ENCODE results near the gene VIPR2.
A peak's percentile ranks its signal among the peaks of the same experiment; 100 is the strongest.

Gene VIPR2

DNA sequence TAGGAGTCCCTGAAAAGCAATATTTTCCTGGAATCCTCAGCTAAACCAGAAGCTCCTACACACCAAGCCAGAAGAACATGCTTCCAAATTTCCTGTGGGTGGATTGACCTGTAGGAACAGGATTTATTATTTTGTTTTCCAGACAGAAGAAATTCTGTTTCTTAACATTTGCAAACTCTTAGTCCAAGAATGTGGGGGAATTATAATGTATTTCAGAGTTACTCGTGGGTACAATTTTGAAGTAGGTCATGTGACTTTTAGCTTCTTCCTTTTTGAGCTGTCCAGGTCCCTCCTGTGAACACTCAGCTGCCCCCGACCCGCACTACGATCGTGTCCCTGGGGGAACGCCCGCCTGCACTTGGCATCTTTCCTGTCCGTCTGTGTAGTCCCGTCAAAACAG is 27.7 kb upstream of the VIPR2 start:
- Histone ChIP-seq H3K36me3 (ENCODE audit: insufficient read depth, low read length) (no peaks in the 10 kb centered on the region), H3K27me3 (ENCODE audit: insufficient read depth, low read length, poor library complexity) (no peaks in the 10 kb centered on the region), H3K9me3 (ENCODE audit: insufficient read depth, low read length, severe bottlenecking) (peaks cover 52% of the 10 kb centered on the region), H3K9ac (ENCODE audit: low read depth, low read length) (no peak overlapping the region), H2AFZ (ENCODE audit: low read depth, low read length) (no peak overlapping the region), H4K20me1 (ENCODE audit: insufficient read depth, low read length) (no peaks in the 10 kb centered on the region), H3K4me3 (ENCODE audit: low read depth in 1 of 2, low read length in 2 of 2) (no peak overlapping the region), H3K27ac (ENCODE audit: low read length) (no peak overlapping the region), H3K79me2 (ENCODE audit: insufficient read depth, low read length) (no peaks in the 10 kb centered on the region), H3K4me2 (ENCODE audit: insufficient read depth, low read length) (no peak overlapping the region), H3K4me1 (ENCODE audit: insufficient read depth, low read length) (0 out of 2 replicates have a peak, but pooled peaks cover 4% of the 10 kb centered on the region)
- TF ChIP-seq, protein P1, sequence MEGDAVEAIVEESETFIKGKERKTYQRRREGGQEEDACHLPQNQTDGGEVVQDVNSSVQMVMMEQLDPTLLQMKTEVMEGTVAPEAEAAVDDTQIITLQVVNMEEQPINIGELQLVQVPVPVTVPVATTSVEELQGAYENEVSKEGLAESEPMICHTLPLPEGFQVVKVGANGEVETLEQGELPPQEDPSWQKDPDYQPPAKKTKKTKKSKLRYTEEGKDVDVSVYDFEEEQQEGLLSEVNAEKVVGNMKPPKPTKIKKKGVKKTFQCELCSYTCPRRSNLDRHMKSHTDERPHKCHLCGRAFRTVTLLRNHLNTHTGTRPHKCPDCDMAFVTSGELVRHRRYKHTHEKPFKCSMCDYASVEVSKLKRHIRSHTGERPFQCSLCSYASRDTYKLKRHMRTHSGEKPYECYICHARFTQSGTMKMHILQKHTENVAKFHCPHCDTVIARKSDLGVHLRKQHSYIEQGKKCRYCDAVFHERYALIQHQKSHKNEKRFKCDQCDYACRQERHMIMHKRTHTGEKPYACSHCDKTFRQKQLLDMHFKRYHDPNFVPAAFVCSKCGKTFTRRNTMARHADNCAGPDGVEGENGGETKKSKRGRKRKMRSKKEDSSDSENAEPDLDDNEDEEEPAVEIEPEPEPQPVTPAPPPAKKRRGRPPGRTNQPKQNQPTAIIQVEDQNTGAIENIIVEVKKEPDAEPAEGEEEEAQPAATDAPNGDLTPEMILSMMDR (IDR thresholded peaks at IDR 0.05; ENCODE audit: borderline replicate concordance, extremely low read depth, low read length, poor library complexity, severe bottlenecking) = no peak
- TF ChIP-seq EZH2 (IDR thresholded peaks at IDR 0.05; ENCODE audit: borderline replicate concordance, low read depth, low read length, severe bottlenecking) = no peak
- no peak for ATAC-seq (ENCODE audit: insufficient read depth, low read depth)
- DNase-seq = no peak

DNA sequence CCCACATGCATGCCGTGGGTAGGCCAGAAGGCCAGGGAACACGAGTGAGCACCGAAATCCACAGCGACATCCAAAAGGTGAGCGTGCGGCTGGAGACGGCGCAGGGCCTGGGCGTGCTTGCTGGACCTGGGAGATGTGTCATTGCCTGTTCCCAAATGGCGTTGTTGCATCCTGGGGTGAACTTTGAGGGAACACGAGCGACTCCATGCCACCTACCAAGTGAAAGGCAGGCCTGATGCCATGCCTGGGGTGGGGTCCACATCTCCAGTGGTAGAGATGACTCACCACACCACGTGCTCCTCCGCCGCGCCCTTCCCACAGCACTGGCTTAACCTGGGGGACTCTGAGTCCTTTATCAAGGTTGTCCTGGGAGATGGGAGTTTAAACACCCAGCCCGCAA is 24.7 kb upstream of the VIPR2 start:
- no peak overlapping the region for H3K27ac ChIP-seq (ENCODE audit: low read length)
- peaks cover 4% of the 10 kb centered on the region; the same call in 1 of the 2 replicates for H3K4me1 ChIP-seq (ENCODE audit: insufficient read depth, low read length)
- DNase-seq = no peak
- no peaks in the 10 kb centered on the region for H3K36me3 ChIP-seq (ENCODE audit: insufficient read depth, low read length)
- TF ChIP-seq, protein P1 (IDR thresholded peaks at IDR 0.05; ENCODE audit: borderline replicate concordance, extremely low read depth, low read length, poor library complexity, severe bottlenecking) = no peak
- TF ChIP-seq EZH2 (IDR thresholded peaks at IDR 0.05; ENCODE audit: borderline replicate concordance, low read depth, low read length, severe bottlenecking) = no peak
- H2AFZ ChIP-seq (ENCODE audit: low read depth, low read length) = no peak overlapping the region
- H3K4me3 ChIP-seq (ENCODE audit: low read depth in 1 of 2, low read length in 2 of 2) = no peak overlapping the region
- H3K79me2 ChIP-seq (ENCODE audit: insufficient read depth, low read length) = no peaks in the 10 kb centered on the region
- no peak for ATAC-seq (ENCODE audit: insufficient read depth, low read depth)
- H3K4me2 ChIP-seq (ENCODE audit: insufficient read depth, low read length) = no peak overlapping the region
- H3K9ac ChIP-seq (ENCODE audit: low read depth, low read length) = no peak overlapping the region
- no peaks in the 10 kb centered on the region for H3K27me3 ChIP-seq (ENCODE audit: insufficient read depth, low read length, poor library complexity)
- no peaks in the 10 kb centered on the region for H4K20me1 ChIP-seq (ENCODE audit: insufficient read depth, low read length)
- H3K9me3 ChIP-seq (ENCODE audit: insufficient read depth, low read length, severe bottlenecking) = peaks cover 33% of the 10 kb centered on the region

DNA sequence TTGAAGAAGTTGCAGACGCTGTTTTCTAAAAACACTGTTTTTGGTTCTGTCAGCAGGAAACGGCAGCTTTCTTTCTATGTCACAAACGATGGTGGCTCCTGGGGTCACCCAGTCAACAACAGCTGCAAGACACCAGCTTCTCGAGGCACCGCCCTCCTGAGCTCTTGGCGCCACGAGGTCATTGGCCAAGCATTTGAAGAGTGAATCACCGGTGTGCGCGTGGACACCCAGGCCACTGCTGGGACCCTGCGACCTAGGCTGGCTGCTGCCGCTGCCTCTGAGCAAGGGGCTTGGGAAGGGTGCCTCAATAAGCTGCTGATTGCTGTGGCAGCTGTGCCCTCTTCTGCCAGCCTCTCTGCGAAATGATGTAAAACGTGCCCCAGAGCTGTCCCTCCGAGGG is 22.5 kb upstream of the VIPR2 start:
- Histone ChIP-seq H3K4me2 (ENCODE audit: insufficient read depth, low read length) (no peak overlapping the region), H3K9me3 (ENCODE audit: insufficient read depth, low read length, severe bottlenecking) (peaks cover 15% of the 10 kb centered on the region), H4K20me1 (ENCODE audit: insufficient read depth, low read length) (no peaks in the 10 kb centered on the region), H3K4me1 (ENCODE audit: insufficient read depth, low read length) (peaks cover 4% of the 10 kb centered on the region; the same call in 1 of the 2 replicates), H3K9ac (ENCODE audit: low read depth, low read length) (no peak overlapping the region), H3K4me3 (ENCODE audit: low read depth in 1 of 2, low read length in 2 of 2) (no peak overlapping the region), H3K36me3 (ENCODE audit: insufficient read depth, low read length) (no peaks in the 10 kb centered on the region), H3K79me2 (ENCODE audit: insufficient read depth, low read length) (no peaks in the 10 kb centered on the region), H2AFZ (ENCODE audit: low read depth, low read length) (peak overlapping the region; percentile 54; the same call in 1 of the 2 replicates), H3K27ac (ENCODE audit: low read length) (peak overlapping the region; percentile 23; the same call in 1 of the 2 replicates), H3K27me3 (ENCODE audit: insufficient read depth, low read length, poor library complexity) (no peaks in the 10 kb centered on the region)
- TF ChIP-seq, protein P1 (IDR thresholded peaks at IDR 0.05; ENCODE audit: borderline replicate concordance, extremely low read depth, low read length, poor library complexity, severe bottlenecking) = no peak
- TF ChIP-seq EZH2 (IDR thresholded peaks at IDR 0.05; ENCODE audit: borderline replicate concordance, low read depth, low read length, severe bottlenecking) = no peak
- no peak; the same call in 2 of the 3 replicates for ATAC-seq (ENCODE audit: insufficient read depth, low read depth)
- DNase-seq = no peak
